H54 (cell line): Measurements from ENCODE around the gene AP1G2.
A peak's percentile ranks its signal among the peaks of the same experiment; 100 is the strongest.

Source experiments
- DNase-seq: peaks from one replicate; pipeline ENCODE4 v3.0.0; 2011; ENCODE audit warnings: low spot score, mixed read lengths; ENCODE audit not compliant: insufficient read length
- FAIRE-seq: peaks from 3 replicates; lab custom pipeline; 2011; peaks lifted over from hg19 to GRCh38; lab: Jason Lieb, UNC
- POLR2A ChIP-seq: IDR thresholded peaks from 2 replicates; pipeline ENCODE4 v1.6.1; 2011; ENCODE audit warnings: low read depth, mild to moderate bottlenecking, low read length

The AP1G2 gene

GRCh38 chr14:23582906-23583760 is 15.5 kb upstream of the AP1G2 start:
- TF ChIP-seq POLR2A: no peak
- FAIRE-seq (no peak), DNase-seq (no peak)

GRCh38 chr14:23580948-23581281 is 13.3 kb upstream of the AP1G2 start:
- no peak for TF ChIP-seq POLR2A
- FAIRE-seq (no peak), DNase-seq (no peak)

DNA sequence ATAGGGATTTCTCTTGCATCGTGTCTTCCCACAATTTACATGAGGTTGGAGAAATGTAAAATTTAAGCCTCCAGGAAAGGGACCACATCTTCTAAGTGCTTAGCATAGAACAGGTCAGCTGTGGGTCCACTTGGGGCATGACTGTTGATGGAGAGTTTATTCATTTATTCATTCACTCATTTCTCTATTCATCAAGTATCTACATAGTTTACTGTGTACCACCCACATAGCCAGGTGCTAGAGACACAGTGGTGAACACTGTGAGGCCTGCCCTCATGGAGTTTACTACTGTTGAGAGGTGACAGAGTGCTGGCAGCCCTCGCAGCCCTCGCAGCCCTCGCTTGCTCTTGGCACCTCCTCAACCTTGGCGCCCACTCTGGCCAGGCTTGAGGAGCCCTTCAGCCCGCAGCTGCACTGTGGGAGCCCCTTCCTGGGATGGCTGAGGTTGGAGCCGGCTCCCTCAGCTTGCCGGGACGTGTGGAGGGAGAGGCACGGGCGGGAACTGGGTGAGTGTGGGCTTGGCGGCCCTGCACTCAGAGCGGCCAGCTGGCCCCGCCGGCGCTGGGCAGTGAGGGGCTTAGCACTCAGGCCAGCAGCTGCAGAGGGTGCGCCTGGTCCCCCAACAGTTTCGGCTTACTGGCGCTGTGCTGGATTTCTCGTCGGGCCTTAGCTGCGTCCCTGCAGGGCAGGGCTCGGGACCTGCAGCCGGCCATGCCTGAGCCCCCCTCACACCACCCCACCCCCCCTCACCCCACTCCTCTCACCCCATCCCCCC is 12.7 kb upstream of the AP1G2 start:
- no peak for FAIRE-seq
- DNase-seq: no peak
- no peak for TF ChIP-seq POLR2A

- DNase-seq (no peak), FAIRE-seq (no peak)
- no peak for TF ChIP-seq POLR2A
Observed at GRCh38 chr14:23579739-23580138, 12.1 kb upstream of the AP1G2 start.

- DNase-seq (no peak), FAIRE-seq (no peak)
Observed at GRCh38 chr14:23579311-23579630, 11.7 kb upstream of the AP1G2 start.

GRCh38 chr14:23578560-23579310 is 11.1 kb upstream of the AP1G2 start, which contains the start of gene JPH4:
Gene JPH4 (minus strand): TSS chr14:23578790. CDS start chr14:23577453, 1,337 bp downstream.
- DNase-seq (peak; percentile 42), FAIRE-seq (no peak)
- TF ChIP-seq POLR2A: no peak

More at GRCh38 chr14:23579311-23579630, 11.7 kb upstream of the AP1G2 start:
- TF ChIP-seq POLR2A: no peak

- FAIRE-seq: no peak
- DNase-seq: no peak
- TF ChIP-seq POLR2A: no peak
Observed at GRCh38 chr14:23577710-23578392, 10.3 kb upstream of the AP1G2 start.

- TF ChIP-seq POLR2A: no peak
- FAIRE-seq (no peak), DNase-seq (no peak)
Observed at GRCh38 chr14:23577004-23577681, 9.6 kb upstream of the AP1G2 start.

DNA sequence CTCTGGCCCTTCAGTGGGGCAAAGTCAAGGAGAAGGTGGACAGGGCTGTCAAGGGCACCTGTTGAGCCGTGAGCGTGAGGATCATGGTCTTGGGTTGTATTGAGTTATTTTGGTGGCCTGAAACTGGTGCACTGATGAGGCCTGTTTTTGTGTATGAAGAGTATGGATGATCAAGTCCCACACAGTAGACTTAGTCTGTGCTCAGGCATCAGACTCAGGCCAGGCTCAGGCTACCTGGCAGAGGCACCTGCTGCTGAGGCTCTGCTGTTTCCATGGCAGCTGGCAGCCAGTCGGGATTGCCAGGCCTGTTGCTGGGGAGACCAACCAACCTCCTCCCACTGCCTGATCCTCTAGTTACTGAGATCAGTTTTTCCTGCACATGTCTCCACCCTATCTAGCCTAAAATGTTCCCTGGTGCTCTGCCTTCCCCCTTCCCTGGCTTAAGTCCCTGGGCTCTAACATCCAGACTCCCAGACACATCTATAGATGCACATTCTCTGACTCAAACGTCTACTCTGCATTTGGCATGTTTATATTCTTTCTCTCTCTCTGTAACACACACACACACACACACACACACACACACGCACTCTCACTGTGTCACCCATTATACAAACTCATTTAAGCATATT is 5.9 kb upstream of the AP1G2 start:
- FAIRE-seq (no peak), DNase-seq (no peak)
- no peak for TF ChIP-seq POLR2A

- FAIRE-seq (no peak), DNase-seq (no peak)
- no peak for TF ChIP-seq POLR2A
Observed at GRCh38 chr14:23572836-23573235, 5.2 kb upstream of the AP1G2 start.

DNA sequence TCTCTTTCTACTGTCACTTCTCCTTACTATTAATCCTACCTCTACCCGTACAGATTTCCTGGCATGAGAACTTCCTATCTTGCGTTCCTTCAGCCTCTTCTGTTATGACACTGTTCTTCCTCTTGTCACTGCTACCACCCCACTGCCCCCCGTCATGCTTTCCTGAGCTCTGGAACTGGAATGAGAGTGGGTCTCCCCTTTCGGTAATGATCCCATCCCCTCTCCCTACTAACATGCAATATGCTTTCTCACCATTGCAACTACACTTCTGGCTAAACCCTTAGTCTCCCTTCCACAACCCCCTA is 4.9 kb upstream of the AP1G2 start:
- DNase-seq (no peak), FAIRE-seq (no peak)
- no peak for TF ChIP-seq POLR2A

GRCh38 chr14:23571701-23572523 is 4.3 kb upstream of the AP1G2 start:
- no peak for FAIRE-seq

More at GRCh38 chr14:23571701-23572523, 4.3 kb upstream of the AP1G2 start:
- DNase-seq: no peak
- TF ChIP-seq POLR2A: no peak
